Cerebellar cortex (tissue), 1 donor: ENCODE measurements around the gene VEGFA.

Experiments
- DNase-seq: peaks from one replicate; pipeline ENCODE4 v3.0.0-alpha.2; 2015; ENCODE audit warnings: low spot score

The VEGFA gene

DNA sequence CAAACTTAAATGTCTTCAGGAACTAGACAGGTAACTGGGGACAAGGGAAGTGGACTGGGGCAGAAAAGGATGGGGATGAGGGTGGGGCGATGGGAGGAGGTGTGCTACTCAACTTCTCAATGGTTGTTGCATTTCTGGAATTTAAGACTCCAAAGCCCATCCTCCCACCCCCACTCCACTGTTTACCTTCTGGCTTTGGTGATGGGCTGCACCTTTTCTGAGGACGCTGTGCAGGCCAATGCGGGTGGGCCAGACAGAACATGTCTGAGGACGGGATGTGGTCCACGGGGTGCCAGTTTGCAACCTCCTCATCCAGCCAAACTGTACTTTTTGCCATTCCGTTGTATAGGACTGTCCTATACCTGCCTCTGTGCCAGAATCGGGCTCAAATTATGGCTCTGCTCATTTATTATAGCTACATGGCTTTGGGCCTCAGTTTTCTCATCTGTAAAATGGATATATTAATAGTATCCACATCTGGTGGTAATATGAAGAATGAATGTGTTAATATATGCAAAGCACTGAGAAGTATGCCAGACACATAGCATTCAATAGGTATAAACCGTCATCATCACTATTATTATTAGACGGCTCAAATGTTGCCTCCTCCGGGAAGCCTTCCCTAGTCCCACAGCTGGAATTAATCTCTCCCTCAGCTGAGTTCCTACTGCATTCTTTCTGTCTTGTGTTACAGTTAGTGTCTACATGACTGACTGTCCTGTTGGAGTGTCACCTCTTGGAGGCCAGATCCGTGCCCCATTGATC is 31.0 kb upstream of the VEGFA start:
- DNase-seq = peak; percentile 5

DNA sequence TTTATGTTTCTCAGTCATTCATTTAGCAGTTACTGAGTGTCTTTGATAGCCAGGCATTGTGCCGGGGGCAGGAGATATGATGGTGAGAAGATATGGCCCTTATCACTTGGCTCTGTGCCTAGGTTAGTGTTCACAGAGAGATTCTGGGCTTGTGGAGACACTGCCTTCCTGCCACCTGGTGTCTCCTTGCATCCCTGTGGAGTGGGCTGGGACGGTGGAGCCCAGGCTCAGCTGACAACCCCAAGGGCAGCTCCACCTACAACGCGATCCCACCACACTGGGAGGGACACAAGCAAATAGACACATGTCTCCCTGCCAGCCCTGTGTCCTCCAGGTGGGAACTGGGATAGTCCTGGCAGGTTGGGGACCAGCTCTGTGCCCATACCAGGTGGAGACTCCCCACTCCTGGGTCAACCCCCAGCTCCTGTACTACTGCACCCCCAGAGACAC is 30.3 kb upstream of the VEGFA start:
- no peak for DNase-seq

DNA sequence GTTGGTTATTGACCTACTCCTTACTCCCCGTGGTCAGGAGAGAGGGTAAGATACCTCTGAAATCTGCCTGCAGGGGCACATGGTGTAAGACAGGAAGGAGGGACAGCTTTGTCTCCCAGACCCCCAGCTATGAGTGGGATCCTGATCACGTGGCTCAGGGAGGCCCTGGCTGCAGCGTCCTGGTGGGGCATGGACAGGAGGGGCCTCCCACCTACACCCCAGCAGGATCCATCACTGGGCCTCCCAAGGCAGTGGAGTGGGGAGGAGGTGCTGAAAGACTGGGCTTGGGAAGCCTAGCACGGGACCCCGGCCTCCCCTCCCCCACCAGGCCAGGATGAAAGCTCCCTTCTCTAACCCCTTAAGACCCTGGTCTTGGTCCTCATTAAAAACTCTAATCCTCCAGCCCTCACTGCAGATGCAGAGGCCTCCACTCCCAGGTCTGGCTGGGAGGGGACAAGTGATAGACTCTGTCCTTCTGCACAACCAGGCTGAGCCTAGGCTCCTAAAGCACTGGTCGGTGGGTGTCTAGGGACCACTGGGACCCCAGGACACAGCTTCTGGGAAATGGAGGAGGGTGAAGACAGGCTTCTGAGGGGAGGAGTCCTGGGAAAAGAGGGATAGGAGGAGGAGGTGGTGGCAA is 29.6 kb upstream of the VEGFA start:
- no peak for DNase-seq

GRCh38 chr6:43740961-43741764 is 28.8 kb upstream of the VEGFA start:
- no peak for DNase-seq

DNA sequence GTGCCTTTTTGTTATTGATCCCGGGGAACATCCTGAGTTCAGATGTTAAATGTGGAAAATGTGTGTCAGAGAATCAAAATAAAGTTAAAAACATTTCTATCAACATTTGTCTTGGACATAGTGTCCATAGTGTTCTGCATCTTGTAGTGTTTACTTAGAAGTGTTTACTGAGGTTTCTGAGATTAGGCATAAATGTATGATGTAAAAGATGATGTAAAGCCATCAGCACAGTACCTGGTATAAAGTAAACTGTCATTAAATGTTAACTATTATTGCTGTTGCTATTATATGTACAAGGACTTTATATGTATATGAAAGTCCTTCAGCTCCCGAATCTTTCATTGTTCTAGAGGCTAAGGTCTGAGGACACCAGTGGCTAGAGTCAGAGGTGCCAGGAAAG is 28.2 kb upstream of the VEGFA start:
- DNase-seq = no peak

DNA sequence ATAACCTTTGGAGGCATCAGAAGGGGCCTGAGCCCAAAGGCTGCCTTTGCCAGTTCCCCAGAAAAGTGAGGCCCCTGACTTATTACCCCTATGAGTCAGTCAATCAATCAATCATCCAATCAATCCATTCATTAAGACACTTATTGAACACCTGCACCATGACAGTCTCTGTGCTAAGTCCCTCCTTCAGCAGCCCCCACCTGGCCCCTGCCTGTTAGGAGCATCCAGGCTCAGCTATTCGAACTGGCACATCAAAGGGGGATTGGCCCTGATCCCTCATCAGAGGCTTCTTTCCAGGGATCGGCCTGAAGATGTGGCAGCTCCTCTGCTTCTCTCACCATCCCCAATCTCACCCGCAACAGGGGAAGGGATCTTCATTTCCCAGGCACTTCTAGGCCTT is 27.7 kb upstream of the VEGFA start:
- no peak for DNase-seq

DNA sequence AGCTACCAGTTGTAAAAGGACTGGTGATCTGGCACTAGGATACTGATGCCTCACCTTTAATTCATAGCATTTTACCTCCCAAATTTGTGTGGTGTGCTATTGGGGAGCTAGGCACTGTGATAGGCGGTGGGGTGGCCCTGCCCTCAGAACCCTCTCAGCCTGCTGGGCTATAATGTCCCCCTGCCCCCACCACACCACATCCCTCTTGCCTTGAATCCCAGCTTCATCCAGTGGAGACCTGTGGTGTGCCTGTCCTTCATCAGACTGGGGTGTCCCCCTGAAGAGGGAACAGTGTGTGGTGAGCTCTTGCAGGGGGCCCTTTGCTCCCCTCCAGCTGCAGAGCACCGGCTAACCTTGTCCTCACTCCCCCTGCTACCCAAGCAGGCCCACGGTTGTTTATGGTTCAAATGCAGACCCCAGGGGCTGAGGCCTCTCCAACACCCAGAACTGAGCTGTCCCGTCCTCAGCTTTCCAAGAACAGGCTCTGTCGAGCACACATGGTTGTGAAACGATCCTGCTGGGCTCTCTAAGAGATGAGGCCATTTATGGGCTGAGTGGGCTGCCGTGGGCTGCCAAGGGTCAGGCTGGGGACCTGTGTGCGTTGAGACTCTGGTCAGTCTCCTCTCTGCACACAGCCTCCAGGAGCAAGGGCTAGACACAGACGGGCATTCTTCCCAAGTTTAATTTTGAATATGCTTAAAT is 26.9 kb upstream of the VEGFA start:
- DNase-seq = no peak

DNA sequence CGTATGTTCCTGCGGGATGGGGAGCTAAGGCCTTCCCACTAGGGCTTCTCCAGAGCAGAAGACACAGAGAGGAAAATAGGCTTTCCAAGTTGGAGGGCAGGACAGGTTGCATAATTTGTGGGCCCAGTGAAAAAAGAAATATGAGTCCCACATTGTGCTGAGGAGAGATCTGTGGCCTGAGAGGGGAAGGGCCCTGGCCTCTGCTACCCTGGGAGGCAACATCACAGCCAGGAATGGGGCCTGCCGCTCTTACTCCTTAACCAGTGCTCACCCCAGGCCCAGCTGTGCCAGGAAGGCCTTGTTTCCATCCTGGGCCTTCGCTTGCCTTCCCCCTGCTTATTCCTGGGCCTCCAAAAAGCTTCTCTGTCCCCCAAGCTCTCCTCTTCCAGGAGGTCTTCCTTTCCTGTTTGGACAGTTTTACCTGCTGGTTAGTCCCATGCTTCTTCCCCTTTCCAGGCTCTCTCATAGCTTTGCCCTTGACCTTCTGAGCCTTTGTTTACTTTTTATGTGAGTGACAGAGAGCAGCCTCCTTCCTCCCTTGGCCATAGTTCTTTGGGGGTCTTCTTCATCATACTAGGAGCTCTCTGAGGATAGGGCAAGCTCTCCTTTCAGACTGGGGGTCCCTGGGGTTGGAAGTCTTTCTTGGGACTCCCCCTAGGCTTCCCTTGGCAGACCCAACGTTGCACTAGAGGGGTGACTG is 26.2 kb upstream of the VEGFA start:
- no peak for DNase-seq

DNA sequence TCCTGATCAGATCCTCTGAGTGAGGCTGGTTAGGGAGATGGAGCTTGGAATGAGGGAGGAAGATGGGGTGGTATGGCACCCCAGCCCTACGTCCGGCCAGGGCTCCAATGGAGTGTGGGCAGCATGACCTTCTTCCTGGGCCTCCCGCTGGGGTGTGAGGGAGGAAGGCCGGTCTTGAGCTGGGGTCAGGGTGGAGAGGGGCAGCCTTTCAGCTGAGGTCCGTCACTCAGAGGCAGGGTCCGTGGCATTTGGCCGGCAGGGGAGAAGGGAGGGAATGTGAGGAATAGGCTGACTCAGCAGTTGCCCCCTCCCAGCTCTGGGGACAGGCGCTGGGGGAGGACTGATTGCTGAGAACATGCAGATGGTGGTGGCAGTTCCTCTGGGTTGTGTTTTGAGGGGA is 25.5 kb upstream of the VEGFA start:
- no peak for DNase-seq

DNA sequence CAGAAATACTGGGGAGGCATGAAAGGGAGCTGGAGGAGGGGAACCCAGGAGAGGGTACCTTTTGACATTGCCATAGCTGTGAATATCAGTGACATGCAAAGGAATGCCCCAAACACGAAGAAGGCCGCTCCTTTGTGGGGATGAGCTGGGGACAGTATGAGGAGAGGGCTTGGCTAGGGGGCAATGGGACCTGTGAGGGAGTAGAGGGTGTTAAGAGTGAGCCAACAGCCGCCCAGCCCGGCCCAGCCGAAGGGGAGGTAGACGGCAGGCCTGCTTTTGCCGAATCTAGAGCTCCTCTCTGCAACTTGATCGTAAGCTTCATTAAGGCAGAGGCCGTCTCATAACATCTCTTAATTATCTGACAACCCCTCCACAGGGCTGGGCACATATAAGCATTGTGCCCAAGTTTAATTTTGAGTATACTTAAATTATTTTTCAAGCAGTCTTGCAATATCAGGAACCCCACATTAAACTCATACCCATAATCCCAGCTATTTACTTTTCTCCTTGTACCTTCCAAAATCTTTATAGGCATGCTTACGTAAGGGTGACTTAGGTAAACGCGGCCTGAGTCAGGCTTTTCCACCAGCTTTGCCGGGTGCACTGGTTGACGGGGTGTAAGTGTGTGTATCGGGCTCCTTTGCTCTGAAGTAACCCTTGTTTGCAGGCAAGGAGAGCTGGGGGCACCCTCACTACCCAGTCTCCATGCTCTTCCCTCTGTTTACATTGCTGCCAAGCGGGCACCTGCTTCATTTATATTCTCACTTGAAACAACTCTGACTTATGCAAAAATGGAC is 24.9 kb upstream of the VEGFA start:
- DNase-seq = no peak

DNA sequence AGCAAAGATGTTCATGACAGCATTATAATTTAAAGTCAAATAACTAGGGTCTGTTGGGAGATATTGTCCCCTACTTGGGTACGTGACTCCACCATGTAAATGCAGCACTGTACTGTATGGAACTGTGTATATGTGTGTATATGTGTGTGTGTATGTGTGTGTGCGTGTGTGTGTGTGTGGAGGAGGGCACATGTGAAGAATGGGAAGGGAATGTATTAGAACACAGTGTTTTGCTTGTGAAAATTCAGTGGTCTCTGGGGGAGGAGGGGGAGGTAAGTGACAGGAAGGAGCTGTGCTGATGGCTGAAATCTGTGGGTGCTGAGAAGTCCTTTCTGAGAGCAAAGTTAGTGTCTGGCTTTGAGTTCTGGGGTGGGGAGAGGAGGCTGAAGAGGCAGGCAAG is 23.9 kb upstream of the VEGFA start:
- DNase-seq = no peak

DNA sequence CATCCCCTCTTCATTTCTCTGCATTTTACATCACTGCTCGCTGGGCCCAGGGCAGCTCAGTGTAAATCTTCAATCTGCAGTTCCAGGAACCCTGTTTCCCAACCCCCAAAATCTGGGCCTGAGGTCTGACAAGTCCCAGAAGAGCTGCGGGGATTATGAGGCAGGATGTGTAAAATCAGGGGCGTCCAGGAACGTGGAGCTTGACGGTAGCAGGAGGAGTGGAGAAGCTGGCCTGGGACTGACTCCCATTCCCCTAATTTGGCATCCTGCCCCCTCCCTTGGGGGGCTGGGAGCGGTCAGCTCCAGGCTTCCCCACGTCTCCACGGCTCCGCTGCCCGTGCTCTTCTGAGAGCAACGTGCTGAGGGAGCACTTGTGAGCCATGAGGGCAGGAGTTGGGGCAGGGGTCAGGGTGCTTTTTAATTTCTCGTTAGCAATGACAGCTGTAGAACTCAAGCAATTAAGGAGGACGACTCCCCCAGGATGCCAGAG is 23.4 kb upstream of the VEGFA start:
- no peak for DNase-seq

DNA sequence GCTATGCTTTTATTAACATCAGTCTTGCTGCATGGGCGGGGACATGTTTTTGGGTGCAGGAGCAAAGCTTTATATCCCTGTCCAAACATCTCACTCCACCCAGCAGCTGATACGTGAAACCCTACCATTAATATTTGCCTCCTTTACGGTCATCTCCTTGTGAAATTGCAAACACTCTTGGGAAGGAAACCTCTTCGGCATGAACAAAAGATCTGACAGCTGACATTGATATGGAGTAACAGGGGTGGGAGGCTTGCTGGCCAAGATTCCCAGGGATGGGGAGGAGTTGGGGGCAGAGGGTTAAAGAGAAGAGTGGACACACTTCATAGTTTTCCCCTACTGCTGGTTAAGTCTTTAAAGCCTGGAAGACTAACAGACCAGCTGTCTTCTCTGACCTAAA is 22.2 kb upstream of the VEGFA start:
- no peak for DNase-seq

DNA sequence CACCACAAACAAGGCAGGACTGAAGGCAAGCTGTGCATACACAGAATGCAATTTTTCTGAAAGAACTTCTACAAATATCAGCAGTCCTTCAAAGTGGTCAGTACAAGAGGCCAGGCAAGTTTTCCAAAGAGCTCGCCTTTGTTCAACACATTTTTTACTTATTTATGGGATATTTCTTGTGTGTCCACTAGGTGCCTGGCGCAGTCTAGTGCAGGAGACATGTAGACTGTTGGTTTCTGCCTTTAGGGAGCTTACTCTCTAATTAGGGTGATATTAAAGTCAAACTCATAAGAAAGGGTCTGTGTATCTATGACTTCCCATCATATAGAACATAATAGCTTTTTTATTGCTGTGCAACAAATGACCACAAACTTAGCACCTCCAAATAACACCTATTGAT is 21.2 kb upstream of the VEGFA start:
- no peak for DNase-seq

- DNase-seq = no peak
These were observed 20.6 kb upstream of the VEGFA start for GRCh38 chr6:43749461-43749860.

DNA sequence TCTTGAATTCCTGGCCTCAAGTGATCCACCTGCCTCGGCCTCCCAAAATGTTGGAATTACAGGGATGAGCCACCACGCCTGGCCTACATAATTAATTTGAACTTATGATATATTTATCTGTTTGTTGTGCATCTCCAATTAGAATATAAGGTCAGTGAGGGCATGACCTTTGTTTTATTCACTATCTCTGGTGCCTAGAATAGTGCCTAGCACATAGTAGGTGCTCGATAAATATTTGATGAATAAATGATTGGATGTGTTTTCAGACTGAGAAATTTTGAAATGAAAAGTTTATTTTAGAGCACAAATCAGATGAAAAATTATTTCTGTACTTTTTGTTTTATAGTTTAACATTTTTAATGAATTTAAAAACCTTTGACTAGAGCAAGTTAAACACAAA is 19.4 kb upstream of the VEGFA start:
- no peak for DNase-seq

GRCh38 chr6:43753570-43754183 is 16.3 kb upstream of the VEGFA start:
- no peak for DNase-seq

DNA sequence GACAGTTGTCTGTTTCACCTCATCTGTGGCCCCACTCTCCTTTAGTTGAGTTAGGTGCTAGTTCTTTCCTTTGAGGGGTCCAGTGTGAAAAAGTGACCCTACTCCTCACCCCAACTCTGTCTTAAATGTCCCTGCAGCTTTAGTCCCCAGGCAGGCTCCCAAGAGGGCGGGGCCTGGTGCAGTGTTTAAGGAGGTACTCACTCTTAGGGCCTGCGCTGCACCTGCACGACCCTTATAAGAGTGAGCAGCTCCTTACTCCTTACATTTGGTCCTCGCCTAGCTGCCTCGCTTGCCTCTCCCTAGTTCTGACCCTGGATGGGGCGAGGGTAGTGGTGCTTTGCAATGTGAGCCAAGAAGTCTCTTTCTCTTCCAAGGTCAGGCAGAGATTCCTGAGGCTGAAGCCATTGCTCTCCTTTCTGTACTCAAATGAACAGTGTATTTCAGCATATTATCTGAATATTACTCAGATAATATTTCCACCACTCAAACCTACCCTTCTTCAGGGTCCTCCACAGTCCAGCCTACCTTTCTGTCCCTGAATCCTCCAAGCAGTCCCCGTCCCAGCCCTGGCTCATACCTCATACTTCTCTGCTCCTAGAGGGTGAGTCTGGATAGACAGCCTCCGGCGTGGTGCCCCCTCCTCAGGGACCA is 11.9 kb upstream of the VEGFA start:
- DNase-seq = no peak

GRCh38 chr6:43758617-43759050 is 11.4 kb upstream of the VEGFA start:
- no peak for DNase-seq
